NOMO-1 treated with dmso at 0.1 percent for 144 hours (cell line): ENCODE results near the gene TBC1D22A.
"Not testable (repeated sequence)": the region's sequence is repeated elsewhere in the genome, so short reads cannot be mapped to it uniquely, and the experiment has no call there.

Experiments used
- DNase-seq: peaks from one replicate; lab custom pipeline; 2025; ENCODE audit not compliant: unreplicated experiment; lab: John Stamatoyannopoulos, UW

The TBC1D22A gene, protein sequence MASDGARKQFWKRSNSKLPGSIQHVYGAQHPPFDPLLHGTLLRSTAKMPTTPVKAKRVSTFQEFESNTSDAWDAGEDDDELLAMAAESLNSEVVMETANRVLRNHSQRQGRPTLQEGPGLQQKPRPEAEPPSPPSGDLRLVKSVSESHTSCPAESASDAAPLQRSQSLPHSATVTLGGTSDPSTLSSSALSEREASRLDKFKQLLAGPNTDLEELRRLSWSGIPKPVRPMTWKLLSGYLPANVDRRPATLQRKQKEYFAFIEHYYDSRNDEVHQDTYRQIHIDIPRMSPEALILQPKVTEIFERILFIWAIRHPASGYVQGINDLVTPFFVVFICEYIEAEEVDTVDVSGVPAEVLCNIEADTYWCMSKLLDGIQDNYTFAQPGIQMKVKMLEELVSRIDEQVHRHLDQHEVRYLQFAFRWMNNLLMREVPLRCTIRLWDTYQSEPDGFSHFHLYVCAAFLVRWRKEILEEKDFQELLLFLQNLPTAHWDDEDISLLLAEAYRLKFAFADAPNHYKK

DNA sequence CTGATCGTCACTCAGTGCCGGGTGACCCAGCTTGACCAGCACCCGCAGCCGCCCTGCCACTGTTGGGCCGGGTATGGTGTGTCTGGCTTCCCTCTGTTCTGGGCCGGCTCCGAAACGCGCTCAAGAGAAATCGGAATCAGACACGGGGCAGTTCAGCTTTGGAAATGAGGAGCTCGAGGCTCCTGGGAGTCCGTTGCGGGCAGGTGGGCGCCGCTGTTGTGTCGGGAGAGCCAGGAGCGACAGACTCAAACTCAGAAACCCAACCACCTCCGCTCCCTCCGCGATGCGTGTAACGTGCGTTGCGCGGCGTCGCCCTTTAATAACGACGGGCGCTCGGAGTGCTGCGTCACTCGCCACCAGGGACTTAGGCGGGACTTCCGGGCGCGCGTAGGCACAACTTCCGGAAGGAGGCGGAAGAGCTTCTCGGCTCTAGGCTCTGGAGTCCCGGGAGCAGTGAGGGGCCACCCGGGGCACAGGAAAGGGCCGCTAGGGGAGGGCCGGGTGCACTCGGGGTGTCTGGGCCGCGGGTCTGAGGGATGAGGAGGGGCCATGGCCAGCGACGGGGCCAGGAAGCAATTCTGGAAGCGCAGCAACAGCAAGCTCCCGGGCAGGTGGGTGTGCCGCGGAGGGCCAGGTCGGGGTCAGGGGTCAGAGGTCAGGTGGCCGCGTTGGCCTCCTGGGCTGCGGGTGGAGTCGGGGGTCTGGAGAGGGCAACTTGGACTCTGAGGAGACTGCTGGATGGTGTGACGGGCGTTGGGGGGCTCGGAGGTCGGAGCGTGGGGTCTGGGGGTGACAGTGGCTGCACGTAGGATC, at the start of gene TBC1D22A:
Gene TBC1D22A, plus strand, starts transcription at position 413 of the 813 bp plus-strand sequence. Its CDS starts 137 bp downstream, at position 550.
- DNase-seq: peak; percentile 95

DNA sequence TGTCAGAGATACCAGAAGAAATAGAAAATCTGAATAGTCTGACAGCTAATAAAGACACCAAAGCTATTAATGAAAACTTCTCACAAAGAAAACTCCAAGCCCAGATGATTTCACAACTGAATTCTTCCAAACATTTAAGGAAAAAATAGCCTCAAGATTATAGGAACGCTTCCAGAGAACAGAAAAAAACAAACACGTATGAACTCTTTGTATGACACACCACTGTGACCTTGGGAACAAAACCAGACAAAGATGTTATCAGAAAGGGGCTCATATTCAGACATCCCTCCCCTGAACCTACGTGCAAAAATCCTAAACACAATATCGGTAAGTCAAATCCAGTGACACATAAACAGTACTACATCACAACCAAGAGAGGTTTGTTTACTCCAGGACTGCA, 47.9 kb upstream of the TBC1D22A start:
- no peak for DNase-seq

DNA sequence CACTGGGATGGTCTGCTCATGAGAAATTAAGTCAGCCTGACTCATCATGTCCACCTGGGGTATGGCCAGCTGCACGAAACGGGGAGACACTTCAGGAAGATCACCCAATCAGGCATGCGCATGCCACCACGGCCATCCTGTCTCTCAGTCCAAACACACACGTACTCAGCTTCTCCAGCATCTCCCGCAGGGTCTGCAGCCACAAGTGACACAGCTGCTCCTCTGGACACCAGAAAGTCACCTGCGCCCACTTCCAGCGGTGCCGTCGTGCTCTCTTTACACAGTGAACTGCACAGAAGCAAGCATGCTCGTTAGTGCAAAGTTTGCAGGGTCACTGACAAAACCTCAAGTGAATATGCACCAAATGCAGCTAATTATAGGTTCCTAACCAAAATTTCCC, 42.5 kb upstream of the TBC1D22A start:
- DNase-seq: no peak

DNA sequence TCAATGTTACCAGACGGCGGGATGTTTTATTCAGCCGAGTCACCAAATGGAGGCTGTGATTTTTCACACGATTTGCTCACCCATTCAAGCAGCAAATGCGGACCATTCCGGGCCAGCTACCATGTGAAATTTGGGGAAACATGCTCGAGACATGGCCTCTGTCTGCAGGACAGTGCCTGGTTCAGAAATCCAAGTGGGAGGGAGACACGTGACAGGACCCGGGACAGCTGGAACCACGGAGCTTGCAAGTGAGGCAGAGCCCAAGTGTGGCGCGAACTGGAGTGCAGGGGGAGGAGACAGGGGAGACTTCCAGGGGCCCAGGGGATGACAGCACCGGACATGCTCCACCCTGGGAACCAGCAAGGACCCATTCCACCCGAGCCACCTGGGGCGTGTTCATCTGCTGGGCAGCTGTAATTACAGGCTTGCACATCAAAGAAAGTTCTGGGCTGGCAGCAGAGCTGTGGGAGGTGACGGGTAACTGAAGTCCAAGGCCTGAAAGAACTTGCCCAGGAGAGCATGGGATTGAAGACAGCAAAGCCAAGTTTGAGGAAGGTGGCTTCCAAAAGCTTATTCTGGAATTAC, 40.9 kb upstream of the TBC1D22A start:
- no peak for DNase-seq

- DNase-seq: no peak
Observed at GRCh38 chr22:46723882-46724281, 38.6 kb upstream of the TBC1D22A start.

DNA sequence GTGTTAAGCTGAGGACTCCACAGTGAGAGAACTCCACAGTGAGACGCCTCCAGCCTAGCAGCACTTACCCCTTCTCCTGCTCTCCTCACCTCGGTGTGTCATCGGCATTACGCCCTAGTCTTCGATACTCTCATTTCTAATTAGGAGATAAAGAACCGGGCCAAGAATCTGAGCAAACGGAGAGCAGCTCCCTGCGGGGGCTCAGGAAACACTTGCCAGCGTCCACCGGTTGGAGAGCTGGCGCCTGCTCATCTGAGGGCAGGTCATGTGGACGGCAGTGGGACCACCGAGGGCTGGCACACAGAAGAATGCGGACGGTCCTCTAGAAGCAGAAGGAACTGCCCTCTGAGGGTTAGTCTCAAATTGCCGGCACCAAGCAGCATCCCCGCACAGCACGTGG, 37.4 kb upstream of the TBC1D22A start:
- no peak for DNase-seq

- no peak for DNase-seq
Observed at GRCh38 chr22:46726066-46726985, 36.1 kb upstream of the TBC1D22A start.

GRCh38 chr22:46726986-46727317, 35.5 kb upstream of the TBC1D22A start:
- no peak for DNase-seq

DNA sequence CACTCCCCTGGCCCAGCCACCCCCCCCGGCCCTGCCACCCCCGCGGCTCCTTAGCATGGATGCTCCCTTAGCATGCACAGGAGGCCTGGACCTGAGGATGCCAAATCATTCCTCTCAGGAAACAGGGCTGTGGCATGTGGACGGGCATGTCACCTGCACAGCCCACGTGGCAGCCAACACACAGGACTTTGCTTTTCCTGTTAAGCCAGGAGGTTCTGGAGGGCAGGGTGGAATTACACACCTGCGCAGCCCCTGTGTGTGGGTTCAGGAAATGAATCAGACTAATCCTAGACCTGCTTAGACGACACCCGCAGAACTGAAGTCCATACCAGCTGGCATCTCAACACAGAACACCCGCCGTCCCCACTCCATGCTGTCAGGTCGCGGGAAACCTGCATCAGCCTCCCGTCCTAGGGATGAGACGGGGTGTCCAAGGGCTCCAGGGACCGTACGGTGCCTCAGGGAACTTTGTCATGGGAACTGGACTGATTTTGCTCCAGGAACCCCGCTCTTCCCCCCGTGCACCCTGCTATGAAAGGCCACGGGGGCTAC, 34.6 kb upstream of the TBC1D22A start:
- no peak for DNase-seq

GRCh38 chr22:46728470-46728869, 34.0 kb upstream of the TBC1D22A start:
- DNase-seq: no peak

DNA sequence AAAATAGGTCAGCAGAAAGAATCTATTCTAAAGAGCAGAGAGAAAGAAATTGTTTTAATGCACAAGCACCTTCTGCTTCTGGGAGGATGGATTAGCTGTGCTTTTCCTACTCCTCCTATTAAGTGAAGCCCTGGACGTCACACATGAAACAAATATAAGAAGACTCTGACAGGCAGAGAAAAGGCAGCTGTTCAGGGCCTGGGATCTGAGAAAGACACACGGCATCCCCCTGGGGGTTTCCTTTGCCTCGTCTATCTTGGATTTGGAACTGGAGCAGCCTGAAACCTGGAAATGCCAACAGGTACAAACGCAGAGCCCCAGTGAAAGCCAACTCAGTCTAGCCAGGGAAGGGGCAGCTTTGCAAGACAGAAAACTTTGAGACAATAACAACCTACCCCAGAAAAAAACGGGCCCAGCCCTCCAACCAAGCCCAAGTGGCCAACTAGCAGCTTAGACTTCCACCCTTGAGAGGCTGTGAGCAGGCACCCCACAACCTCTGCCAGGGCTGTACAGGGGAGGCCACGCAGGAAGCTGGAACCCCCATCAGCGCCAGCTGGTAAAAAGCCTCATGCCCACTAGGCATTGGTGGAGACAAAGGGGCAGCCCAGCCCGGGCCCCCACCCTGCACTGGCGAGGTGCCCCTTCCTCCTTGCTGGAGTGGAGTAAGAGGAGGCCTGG, 31.7 kb upstream of the TBC1D22A start:
- no peak for DNase-seq

DNA sequence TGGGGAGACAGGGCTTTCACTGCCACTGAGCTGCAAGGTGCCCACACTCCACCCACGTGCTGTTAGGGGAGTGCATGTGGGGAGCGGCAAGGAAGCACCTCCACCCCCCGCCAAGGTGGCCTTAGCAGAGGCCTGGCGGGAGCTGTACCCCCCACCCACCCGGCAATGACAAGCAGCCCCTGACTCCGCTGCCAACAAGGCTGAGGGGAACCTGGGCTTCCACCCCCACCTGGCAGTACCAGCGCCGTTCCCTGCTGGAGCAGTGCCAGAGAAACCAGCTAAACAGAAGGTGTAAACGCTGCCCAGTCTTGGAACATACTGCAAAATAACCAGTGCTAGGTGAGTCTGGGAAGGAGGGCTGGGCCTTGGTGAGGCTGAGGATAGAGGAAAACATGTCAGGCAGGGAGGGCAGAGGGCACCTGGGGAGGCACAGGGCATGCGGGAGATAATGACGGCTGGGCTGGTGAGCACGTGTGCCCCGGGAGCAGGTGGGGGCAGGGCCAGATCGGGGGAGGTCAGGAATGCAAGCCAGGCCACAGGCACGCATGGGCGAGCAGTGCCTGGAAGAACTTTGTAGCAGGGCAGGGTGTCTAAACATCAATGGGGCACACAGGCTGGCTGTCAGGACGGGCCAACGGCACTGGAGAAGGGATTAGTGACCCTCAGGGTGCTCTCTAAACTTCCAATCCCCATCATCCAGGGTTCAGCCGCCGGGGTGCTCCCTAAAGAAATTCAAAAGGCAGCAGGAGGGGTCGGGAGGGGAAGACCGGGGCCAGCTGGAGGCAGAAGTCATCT, 31.0 kb upstream of the TBC1D22A start:
- DNase-seq: no peak

GRCh38 chr22:46732041-46732379, 30.4 kb upstream of the TBC1D22A start:
- no peak for DNase-seq

DNA sequence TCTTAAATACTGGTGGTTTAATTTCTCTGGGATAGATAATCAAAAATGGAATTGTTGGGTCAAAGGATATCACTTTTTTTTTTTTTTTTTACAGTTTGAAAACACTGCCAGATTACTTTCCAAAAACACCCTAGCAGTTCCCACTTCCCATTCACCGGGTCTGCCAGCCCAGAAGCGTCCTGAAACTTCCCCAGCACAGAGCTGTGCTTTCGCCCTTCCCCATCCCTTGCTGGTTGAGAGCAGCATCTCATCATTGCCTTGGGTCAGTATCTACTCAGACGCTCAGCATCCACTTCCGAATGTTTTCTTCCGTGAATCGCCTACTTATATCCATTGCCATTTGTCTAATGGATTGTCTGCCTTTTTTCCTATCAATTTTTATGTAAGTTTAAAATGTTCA, 29.9 kb upstream of the TBC1D22A start:
- DNase-seq: no peak

- not testable (repeated sequence) for DNase-seq
Observed at GRCh38 chr22:46734213-46734722, 28.2 kb upstream of the TBC1D22A start.

DNA sequence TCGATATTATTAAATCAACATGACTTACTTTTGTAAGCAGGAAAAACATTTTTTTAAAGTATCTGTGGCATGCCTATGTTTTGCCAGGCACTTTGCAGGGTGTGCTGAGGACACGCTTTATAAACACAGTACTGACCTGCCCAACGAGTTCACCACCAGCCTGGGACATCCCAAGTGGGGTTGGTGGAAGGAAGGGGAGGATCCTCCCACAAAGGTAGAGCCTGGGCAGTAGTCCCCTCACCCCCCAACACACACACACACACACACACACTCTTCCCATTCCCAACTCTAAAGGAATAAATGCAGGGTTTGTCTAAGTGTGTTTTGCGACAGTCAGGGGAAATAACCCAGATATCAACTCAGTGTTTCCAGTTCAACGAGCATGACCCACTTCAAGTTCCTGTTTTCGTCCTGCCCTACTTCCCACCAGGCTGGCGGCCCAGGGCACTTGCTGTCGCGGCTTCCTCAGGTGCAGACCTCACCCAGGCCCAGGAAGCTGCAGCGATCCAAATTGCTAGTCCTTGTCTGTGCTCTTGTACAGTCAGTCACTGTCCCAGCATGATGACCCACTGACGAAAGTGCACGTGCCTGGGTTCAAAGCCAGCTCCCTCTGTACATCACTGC, 27.5 kb upstream of the TBC1D22A start:
- peak; percentile 15 for DNase-seq

DNA sequence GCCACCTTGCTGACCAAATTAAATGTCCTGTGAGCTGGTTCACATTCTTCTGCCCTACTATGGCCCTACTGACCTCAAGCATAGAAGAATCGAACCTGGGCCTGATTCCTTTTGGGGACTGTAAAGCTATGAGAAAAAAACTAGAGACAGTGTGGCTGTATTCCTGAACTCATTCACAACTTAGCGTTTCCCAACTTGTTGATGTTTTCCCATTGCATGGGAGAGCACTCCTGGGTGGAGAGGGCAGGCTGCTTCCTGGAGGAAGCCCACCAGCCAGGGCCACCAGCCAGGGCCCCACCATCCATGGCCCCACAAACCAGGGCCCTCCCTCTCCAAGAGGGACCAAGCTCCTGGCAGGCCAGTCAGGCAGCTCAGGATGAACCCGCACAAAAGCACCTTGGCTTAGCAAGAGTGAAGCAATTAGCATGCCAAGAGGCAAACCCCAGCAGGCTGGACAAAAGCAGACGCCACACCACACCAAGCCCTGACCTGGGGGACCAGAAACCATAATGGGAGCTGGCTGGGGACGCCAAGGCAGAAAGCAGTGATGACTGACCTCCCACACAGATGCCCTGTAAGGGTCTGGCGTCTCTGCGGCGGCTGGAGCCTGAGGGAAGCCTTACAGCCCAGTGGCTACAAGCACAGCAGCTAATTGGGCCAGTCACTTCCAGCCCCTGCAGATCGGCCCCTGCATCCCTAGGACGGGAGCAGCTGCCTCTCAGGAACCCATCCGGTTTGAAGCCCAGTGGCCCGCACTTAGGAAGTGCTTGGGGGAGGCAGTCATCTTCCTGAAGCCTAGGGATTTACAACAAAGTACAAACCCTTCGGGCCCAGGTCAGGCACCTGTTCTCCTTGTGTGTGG, 26.5 kb upstream of the TBC1D22A start:
- no peak for DNase-seq

- no peak for DNase-seq
Observed at GRCh38 chr22:46736705-46737104, 25.7 kb upstream of the TBC1D22A start.
